A549 treated with dexamethasone at 1 μM for 4 hours (cell line): Measurements from ENCODE around the gene NDUFAF2. TPM values are rescaled to one million over a fixed set of nuclear protein-coding genes. Genes with fewer than 3 reads are reported as not detected.

Source experiments
- total RNA-seq: library from RNA; stranded (reverse); fragments of 200-300 nt; extraction: Qiagen RNA extraction; gene quantifications from 5 replicates; pipeline ENCODE4 v1.2.3, GENCODE V29; 2022

NDUFAF2 gene
- 65.4 to 88.4 TPM (median 67.0 TPM) in 5 replicates for total RNA-seq

GRCh38 chr5:60944904-60945812 lies at the start of gene NDUFAF2, which contains the start of gene ERCC8:
NDUFAF2 (plus strand) TSS chr5:60945205; CDS start chr5:60945256, 51 bp downstream.
ERCC8 (minus strand) TSS chr5:60945070; CDS start chr5:60945008, 62 bp downstream.

GRCh38 chr5:61162010-61162831 lies 217.2 kb downstream of the NDUFAF2 start, which contains the start of gene SMIM15:
SMIM15 (minus strand) TSS chr5:61162468; CDS start chr5:61160171, 2,297 bp downstream.

Other genes with a start within 250 kb of the NDUFAF2 start
- 12.5 to 15.9 TPM (median 14.4 TPM) in 5 replicates for gene DEPDC1B, start 245.0 kb upstream of the NDUFAF2 start, total RNA-seq
- gene ELOVL7, start 100.9 kb upstream of the NDUFAF2 start, total RNA-seq, result 9.4 to 13.9 TPM (median 10.9 TPM) in 5 replicates
- 11.0 to 17.5 TPM (median 13.9 TPM) in 5 replicates for gene ERCC8, start 135 bp upstream of the NDUFAF2 start, total RNA-seq
- 67.9 to 86.4 TPM (median 76.1 TPM) in 5 replicates for gene SMIM15, start 217.3 kb downstream of the NDUFAF2 start, total RNA-seq